DOHH2 (cell line): Measurements from ENCODE around the gene EXOSC5.

Experiments used
- H3F3A ChIP-seq: fragments of 200-600 bp; sonication (generic), shearing (Covaris generic); 2 replicates; pipeline ENCODE4 v1.6.0; 2016; ENCODE audit warnings: antibody characterized with exemption, mild to moderate bottlenecking; ENCODE audit not compliant: control insufficient read depth, insufficient read depth
- H3K27ac ChIP-seq: fragments of 200-600 bp; sonication (generic); 2 replicates; pipeline ENCODE4 v1.5.1; 2014; ENCODE audit warnings: low read depth, mild to moderate bottlenecking, low read length, moderate library complexity
- H3K27me3 ChIP-seq: fragments of 200-600 bp; sonication (generic); 2 replicates; pipeline ENCODE4 v1.6.1; 2014; ENCODE audit warnings: mild to moderate bottlenecking, low read length, mixed read lengths; ENCODE audit not compliant: control insufficient read depth
- H3K36me3 ChIP-seq: fragments of 200-600 bp; sonication (generic); 2 replicates; pipeline ENCODE4 v1.6.1; 2014; ENCODE audit warnings: mild to moderate bottlenecking, low read length, moderate library complexity, mixed read lengths; ENCODE audit not compliant: control insufficient read depth
- H3K4me1 ChIP-seq: fragments of 200-600 bp; sonication (generic); 2 replicates; pipeline ENCODE4 v1.6.1; 2014; ENCODE audit warnings: mild to moderate bottlenecking, low read length, mixed read lengths; ENCODE audit not compliant: control insufficient read depth
- H3K4me2 ChIP-seq: fragments of 200-600 bp; sonication (generic); 2 replicates; pipeline ENCODE4 v1.6.0; 2014; ENCODE audit warnings: mild to moderate bottlenecking, low read length, moderate library complexity
- H3K4me3 ChIP-seq: fragments of 200-600 bp; sonication (generic); 2 replicates; pipeline ENCODE4 v1.5.1; 2014; ENCODE audit warnings: mild to moderate bottlenecking, low read length, mixed read lengths
- H3K79me2 ChIP-seq: fragments of 200-600 bp; sonication (generic); 2 replicates; pipeline ENCODE4 v1.6.1; 2014; ENCODE audit warnings: mild to moderate bottlenecking, low read length, mixed read lengths; ENCODE audit not compliant: control insufficient read depth
- H3K9me2 ChIP-seq: fragments of 200-600 bp; sonication (generic); replicated peaks from 2 replicates; pipeline ENCODE4 v1.6.1; 2014; ENCODE audit warnings: mild to moderate bottlenecking, low read length, mixed read lengths; ENCODE audit not compliant: control insufficient read depth
- H3K9me3 ChIP-seq: fragments of 200-600 bp; sonication (generic); 2 replicates; pipeline ENCODE4 v1.6.1; 2014; ENCODE audit warnings: antibody characterized with exemption, low read length, mixed read lengths; ENCODE audit not compliant: control insufficient read depth, insufficient read depth
- H4K20me1 ChIP-seq: fragments of 200-600 bp; sonication (generic); 2 replicates; pipeline ENCODE4 v1.6.0; 2014; ENCODE audit warnings: low read depth, mild to moderate bottlenecking, antibody characterized with exemption, low read length, moderate library complexity; ENCODE audit not compliant: control insufficient read depth, insufficient read depth
- EZH2phosphoT487 ChIP-seq: fragments of 200-600 bp; sonication (generic); IDR thresholded peaks from 2 replicates; pipeline ENCODE4 v1.6.1; 2017; ENCODE audit warnings: borderline replicate concordance, mild to moderate bottlenecking, antibody characterized with exemption, low read length, moderate library complexity, mixed read lengths
- TF ChIP-seq, protein P1 (sequence below): fragments of 200-600 bp; sonication (generic); IDR thresholded peaks from one replicate; pipeline ENCODE4 v1.5.1; 2014; ENCODE audit warnings: antibody characterized with exemption, mild to moderate bottlenecking, low read depth, low read length; ENCODE audit not compliant: poor library complexity, severe bottlenecking

Gene EXOSC5

DNA sequence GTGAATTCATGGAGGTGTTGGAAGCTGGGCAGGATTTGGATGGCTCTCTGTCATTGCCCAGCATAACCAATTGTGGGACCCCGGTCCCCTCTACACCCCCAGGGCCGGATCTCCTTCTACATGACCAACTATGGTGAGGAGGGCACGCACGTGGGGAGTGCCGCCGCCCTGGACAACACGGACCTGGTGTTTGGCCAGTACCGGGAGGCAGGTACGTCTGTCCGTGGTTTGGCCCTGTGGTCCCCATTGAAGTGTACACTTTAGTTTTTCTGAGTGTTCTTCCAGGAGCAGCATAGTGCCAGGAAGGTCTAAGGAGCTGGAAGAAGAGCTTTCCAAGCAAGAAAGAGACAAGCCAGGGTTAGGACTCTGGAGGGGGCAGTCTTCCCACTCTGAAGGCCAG is 16.8 kb upstream of the EXOSC5 start:
- Histone ChIP-seq H3K27ac (no peak overlapping the region), H3K4me1 (no peaks in the 10 kb centered on the region), H3K9me2 (no peaks in the 10 kb centered on the region), H3K9me3 (no peaks in the 10 kb centered on the region), H3K79me2 (no peaks in the 10 kb centered on the region), H3K36me3 (peaks cover 1% of the 10 kb centered on the region; the same call in 1 of the 2 replicates), H3F3A (no peaks in the 10 kb centered on the region), H3K4me2 (no peak overlapping the region), H4K20me1 (no peaks in the 10 kb centered on the region), H3K27me3 (no peaks in the 10 kb centered on the region), H3K4me3 (no peak overlapping the region)
- TF ChIP-seq, protein P1, sequence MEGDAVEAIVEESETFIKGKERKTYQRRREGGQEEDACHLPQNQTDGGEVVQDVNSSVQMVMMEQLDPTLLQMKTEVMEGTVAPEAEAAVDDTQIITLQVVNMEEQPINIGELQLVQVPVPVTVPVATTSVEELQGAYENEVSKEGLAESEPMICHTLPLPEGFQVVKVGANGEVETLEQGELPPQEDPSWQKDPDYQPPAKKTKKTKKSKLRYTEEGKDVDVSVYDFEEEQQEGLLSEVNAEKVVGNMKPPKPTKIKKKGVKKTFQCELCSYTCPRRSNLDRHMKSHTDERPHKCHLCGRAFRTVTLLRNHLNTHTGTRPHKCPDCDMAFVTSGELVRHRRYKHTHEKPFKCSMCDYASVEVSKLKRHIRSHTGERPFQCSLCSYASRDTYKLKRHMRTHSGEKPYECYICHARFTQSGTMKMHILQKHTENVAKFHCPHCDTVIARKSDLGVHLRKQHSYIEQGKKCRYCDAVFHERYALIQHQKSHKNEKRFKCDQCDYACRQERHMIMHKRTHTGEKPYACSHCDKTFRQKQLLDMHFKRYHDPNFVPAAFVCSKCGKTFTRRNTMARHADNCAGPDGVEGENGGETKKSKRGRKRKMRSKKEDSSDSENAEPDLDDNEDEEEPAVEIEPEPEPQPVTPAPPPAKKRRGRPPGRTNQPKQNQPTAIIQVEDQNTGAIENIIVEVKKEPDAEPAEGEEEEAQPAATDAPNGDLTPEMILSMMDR: no peak
- no peak for TF ChIP-seq EZH2phosphoT487

DNA sequence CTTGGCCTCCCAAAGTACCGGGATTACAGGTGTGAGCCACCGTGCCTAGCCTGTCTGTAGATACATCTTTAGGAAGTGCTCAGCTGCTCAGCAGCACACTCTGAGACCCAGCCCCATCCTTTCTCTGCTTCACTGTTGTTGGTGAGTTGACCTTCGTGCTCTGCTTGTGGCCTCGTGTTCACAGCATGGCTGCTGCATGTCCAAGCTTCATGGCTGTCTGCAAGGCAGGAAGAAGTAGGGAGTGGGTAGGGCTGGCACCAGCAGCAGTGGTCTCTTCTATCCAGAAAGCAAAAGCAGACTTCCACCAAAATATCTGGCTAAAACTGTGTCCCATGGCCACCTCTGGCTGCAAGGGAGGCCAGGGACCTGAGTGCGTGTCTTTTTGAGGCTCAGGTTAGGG is 15.8 kb upstream of the EXOSC5 start:
- no peak overlapping the region for H3K4me2 ChIP-seq

DNA sequence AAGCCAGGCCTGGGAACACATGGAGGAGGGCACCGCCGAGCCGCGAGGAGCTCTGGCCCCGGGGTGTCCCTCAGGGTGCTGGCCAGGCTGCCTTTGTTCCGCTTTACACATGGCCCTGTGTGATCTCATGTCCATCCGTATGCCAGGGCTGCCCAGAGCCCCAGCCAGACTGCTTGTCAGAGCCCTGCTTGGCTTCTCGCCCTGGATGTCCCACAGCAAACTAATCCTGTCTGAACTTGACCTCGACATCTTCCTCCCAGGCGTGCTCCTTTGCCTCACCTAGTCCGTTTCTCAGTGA is 14.8 kb upstream of the EXOSC5 start:
- Histone ChIP-seq H3K79me2 (no peaks in the 10 kb centered on the region), H3K9me3 (no peaks in the 10 kb centered on the region), H3K27me3 (no peaks in the 10 kb centered on the region), H3K9me2 (no peaks in the 10 kb centered on the region), H4K20me1 (no peaks in the 10 kb centered on the region), H3K27ac (no peak overlapping the region), H3F3A (no peaks in the 10 kb centered on the region), H3K4me3 (no peak overlapping the region), H3K4me1 (peaks cover 8% of the 10 kb centered on the region), H3K4me2 (no peak overlapping the region), H3K36me3 (no peaks in the 10 kb centered on the region; the same call in 1 of the 2 replicates)
- no peak for TF ChIP-seq EZH2phosphoT487
- TF ChIP-seq, protein P1: no peak

More for the DNA sequence above, 15.8 kb upstream of the EXOSC5 start:
- no peaks in the 10 kb centered on the region for H3K79me2 ChIP-seq
- TF ChIP-seq, protein P1: no peak
- TF ChIP-seq EZH2phosphoT487: no peak
- no peaks in the 10 kb centered on the region for H3K27me3 ChIP-seq
- no peak overlapping the region for H3K4me3 ChIP-seq
- no peaks in the 10 kb centered on the region for H3K9me2 ChIP-seq
- no peaks in the 10 kb centered on the region for H3K9me3 ChIP-seq
- no peak overlapping the region for H3K27ac ChIP-seq
- H3K36me3 ChIP-seq: no peaks in the 10 kb centered on the region; the same call in 1 of the 2 replicates
- no peaks in the 10 kb centered on the region for H4K20me1 ChIP-seq
- no peaks in the 10 kb centered on the region for H3K4me1 ChIP-seq
- no peaks in the 10 kb centered on the region for H3F3A ChIP-seq
